ENCODE data around the gene PIP5K1B. TPM values are rescaled to one million over a fixed set of nuclear protein-coding genes. Genes with fewer than 3 reads are reported as not detected.

The PIP5K1B gene
- total RNA-seq, 1 experiment from 2014 or later, result not detected

- TF ChIP-seq TCF7L2 (IDR thresholded peaks at IDR 0.05; ENCODE audit: low read depth, low read length), result no peak
- TF ChIP-seq CTCF (IDR thresholded peaks at IDR 0.05), result peak; percentile 96
- TF ChIP-seq SIN3A (IDR thresholded peaks at IDR 0.05; ENCODE audit: borderline replicate concordance, insufficient read depth, low read depth, low read length), result peak; percentile 74; the same call in 1 of the 2 replicates
- TF ChIP-seq REST (IDR thresholded peaks at IDR 0.05; ENCODE audit: insufficient read depth in 1 of 2, low read depth in 2 of 2, low read length in 1 of 2), result no peak
- peak; percentile 65; the same call in 1 of the 2 replicates for TF ChIP-seq POLR2AphosphoS5 (IDR thresholded peaks at IDR 0.05; ENCODE audit: low read depth, low read length)
- peak within 1 kb of the TSS; percentile 62 for H3K27ac ChIP-seq (ENCODE audit: low read length)
- no peaks in the 10 kb centered on the region for H3K27me3 ChIP-seq (ENCODE audit: control insufficient read depth, insufficient read depth, low read length)
- in situ Hi-C loops (cut with HindIII; ENCODE audit: low pct_unique_long_range_greater_than_20kb, low sequenced_read_pairs), result no loop called here
- H3K4me1 ChIP-seq (ENCODE audit: control insufficient read depth, insufficient read depth, low read length), result no peaks in the 10 kb centered on the region
- no TSS peak for BruUV-seq (replicated peaks)
- H3K4me3 ChIP-seq (ENCODE audit: low read depth in 2 of 2, low read length in 2 of 2), result peak within 1 kb of the TSS; percentile 78 to 84
- no peaks in the 10 kb centered on the region for H3K9me3 ChIP-seq (ENCODE audit: control insufficient read depth, insufficient read depth, low read depth, low read length)
- intact Hi-C loops (cut with micrococcal nuclease; ENCODE audit: unreplicated experiment), result no loop called here
- no peaks in the 10 kb centered on the region; the same call in 1 of the 2 replicates for H3K36me3 ChIP-seq (ENCODE audit: control insufficient read depth, insufficient read depth, low read length)
- peak; percentile 99 for ATAC-seq
- POLR2A ChIA-PET, result interaction anchor here (0.5 kb wide), 1 partner anchor 693 kb away, joined by 3 read pairs; no protein-coding TSS in a partner anchor
- peak; percentile 38 for DNase-seq (ENCODE audit: low read depth, low spot score)
- CTCF ChIA-PET, result interaction anchor here (0.6 to 0.8 kb wide), 2 partner anchors 158 kb away, joined by 3 to 5 read pairs; no protein-coding TSS in a partner anchor
These were observed 330.6 kb downstream of the PIP5K1B start, which contains the start of gene FXN for GRCh38 chr9:69035438-69036308. Gene FXN (plus strand): TSS chr9:69035752. CDS start chr9:69035783, 31 bp downstream.

- no TSS peak for BruUV-seq (replicated peaks)
- no peaks in the 10 kb centered on the region for H3K4me1 ChIP-seq (ENCODE audit: control insufficient read depth, insufficient read depth, low read length)
- peak overlapping the region; percentile 62 for H3K27ac ChIP-seq (ENCODE audit: low read length)
- intact Hi-C loops (cut with micrococcal nuclease; ENCODE audit: unreplicated experiment), result no loop called here
- ChIA-PET CTCF (interaction anchor here (0.8 kb wide), 1 partner anchor 157 kb away, joined by 5 read pairs; no protein-coding TSS in a partner anchor), POLR2A (interaction anchor here (0.5 kb wide), 1 partner anchor 694 kb away, joined by 3 read pairs; no protein-coding TSS in a partner anchor)
- H3K9me3 ChIP-seq (ENCODE audit: control insufficient read depth, insufficient read depth, low read depth, low read length), result no peaks in the 10 kb centered on the region
- no peaks in the 10 kb centered on the region for H3K27me3 ChIP-seq (ENCODE audit: control insufficient read depth, insufficient read depth, low read length)
- DNase-seq (ENCODE audit: low read depth, low spot score) (no peak), ATAC-seq (peak; percentile 31; the same call in 1 of the 2 replicates)
- in situ Hi-C loops (cut with HindIII; ENCODE audit: low pct_unique_long_range_greater_than_20kb, low sequenced_read_pairs), result no loop called here
- H3K4me3 ChIP-seq (ENCODE audit: low read depth in 2 of 2, low read length in 2 of 2), result peak overlapping the region; percentile 78 to 84
- TF ChIP-seq REST (IDR thresholded peaks at IDR 0.05; ENCODE audit: insufficient read depth in 1 of 2, low read depth in 2 of 2, low read length in 1 of 2) (no peak), SIN3A (IDR thresholded peaks at IDR 0.05; ENCODE audit: borderline replicate concordance, insufficient read depth, low read depth, low read length) (no peak), POLR2AphosphoS5 (IDR thresholded peaks at IDR 0.05; ENCODE audit: low read depth, low read length) (no peak), CTCF (IDR thresholded peaks at IDR 0.05) (no peak), TCF7L2 (IDR thresholded peaks at IDR 0.05; ENCODE audit: low read depth, low read length) (no peak)
- no peaks in the 10 kb centered on the region; the same call in 1 of the 2 replicates for H3K36me3 ChIP-seq (ENCODE audit: control insufficient read depth, insufficient read depth, low read length)
These were observed 331.3 kb downstream of the PIP5K1B start for GRCh38 chr9:69036309-69036708.
